ENCODE data around the gene PELI2. TPM values are rescaled to one million over a fixed set of nuclear protein-coding genes. Genes with fewer than 3 reads are reported as not detected.

Gene PELI2
- total and polyA plus RNA-seq, 2 experiments from 2014 or later, result 4.3 to 16.1 TPM

DNA sequence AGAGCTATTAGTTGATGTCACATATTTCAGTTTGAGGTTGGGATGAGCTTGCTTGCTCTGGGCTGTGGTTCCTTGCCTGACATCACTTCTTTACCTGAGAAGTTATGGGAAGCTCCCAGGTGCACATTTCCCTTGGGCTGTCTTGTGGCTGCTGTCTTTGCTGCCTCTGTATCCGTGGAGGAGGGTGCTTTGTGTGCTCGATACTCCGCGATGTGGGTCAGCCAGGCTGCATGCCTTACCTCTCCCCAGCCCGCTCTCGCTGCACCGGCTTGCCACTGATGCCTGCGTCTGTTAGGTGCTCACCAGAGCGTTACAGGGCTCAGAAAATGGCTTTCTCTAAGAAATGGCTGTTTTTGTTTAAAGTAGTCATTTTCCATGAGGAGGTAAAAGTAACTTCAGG is 19.6 kb downstream of the PELI2 start:
- H3K4me1 ChIP-seq (ENCODE audit: insufficient read depth), result no peaks in the 10 kb centered on the region
- peaks cover 3% of the 10 kb centered on the region for H3K27me3 ChIP-seq
- peaks cover 76% of the 10 kb centered on the region for H3K79me2 ChIP-seq
- 80% methylated on average over 9 of the region's 9 CpGs for WGBS (ENCODE audit: low lambda C conversion rate, missing lambda C conversion rate)
- H3K4me2 ChIP-seq, result no peak overlapping the region
- H3K4me3 ChIP-seq, result no peak overlapping the region
- no peaks in the 10 kb centered on the region for H3K9me2 ChIP-seq (replicated peaks; ENCODE audit: insufficient read depth)
- TF ChIP-seq, protein P1, sequence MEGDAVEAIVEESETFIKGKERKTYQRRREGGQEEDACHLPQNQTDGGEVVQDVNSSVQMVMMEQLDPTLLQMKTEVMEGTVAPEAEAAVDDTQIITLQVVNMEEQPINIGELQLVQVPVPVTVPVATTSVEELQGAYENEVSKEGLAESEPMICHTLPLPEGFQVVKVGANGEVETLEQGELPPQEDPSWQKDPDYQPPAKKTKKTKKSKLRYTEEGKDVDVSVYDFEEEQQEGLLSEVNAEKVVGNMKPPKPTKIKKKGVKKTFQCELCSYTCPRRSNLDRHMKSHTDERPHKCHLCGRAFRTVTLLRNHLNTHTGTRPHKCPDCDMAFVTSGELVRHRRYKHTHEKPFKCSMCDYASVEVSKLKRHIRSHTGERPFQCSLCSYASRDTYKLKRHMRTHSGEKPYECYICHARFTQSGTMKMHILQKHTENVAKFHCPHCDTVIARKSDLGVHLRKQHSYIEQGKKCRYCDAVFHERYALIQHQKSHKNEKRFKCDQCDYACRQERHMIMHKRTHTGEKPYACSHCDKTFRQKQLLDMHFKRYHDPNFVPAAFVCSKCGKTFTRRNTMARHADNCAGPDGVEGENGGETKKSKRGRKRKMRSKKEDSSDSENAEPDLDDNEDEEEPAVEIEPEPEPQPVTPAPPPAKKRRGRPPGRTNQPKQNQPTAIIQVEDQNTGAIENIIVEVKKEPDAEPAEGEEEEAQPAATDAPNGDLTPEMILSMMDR (IDR thresholded peaks at IDR 0.05; ENCODE audit: poor library complexity), result no peak
- TF ChIP-seq EZH2phosphoT487 (IDR thresholded peaks at IDR 0.05; ENCODE audit: low read depth, severe bottlenecking, unreplicated experiment) (no peak), EZH2 (IDR thresholded peaks at IDR 0.05; ENCODE audit: borderline replicate concordance) (no peak)
- H3K36me3 ChIP-seq (replicated peaks; ENCODE audit: insufficient read depth, low read depth), result no peaks in the 10 kb centered on the region
- no peaks in the 10 kb centered on the region for H3K9me3 ChIP-seq (ENCODE audit: low read depth)
- no peak overlapping the region for H3K27ac ChIP-seq
- no peak for DNase-seq (ENCODE audit: low spot score)
- no peak overlapping the region for H2AFZ ChIP-seq
- peaks cover 18% of the 10 kb centered on the region for H4K20me1 ChIP-seq (ENCODE audit: insufficient read depth, poor library complexity, severe bottlenecking)

DNA sequence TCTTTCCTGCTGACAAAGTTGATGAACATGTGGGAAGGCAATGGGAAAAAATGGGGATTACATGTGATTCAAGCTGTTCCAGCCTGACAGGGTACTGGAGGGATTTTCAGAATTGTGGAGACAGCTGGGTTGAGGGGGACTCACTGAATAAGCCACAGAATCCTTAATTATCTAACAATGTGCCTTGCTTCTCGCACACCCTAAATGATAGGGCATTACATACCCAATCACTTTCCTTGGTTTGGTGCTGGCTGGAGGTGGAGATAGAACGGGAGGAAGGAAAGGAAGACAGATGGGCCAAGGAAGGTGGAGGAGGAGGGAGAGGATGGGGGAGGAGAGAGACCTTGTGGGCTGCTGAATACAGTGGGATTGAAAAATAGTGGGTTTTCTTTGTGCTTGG is 20.7 kb downstream of the PELI2 start:
- Histone ChIP-seq H3K79me2 (peaks cover 77% of the 10 kb centered on the region), H3K9me2 (replicated peaks; ENCODE audit: insufficient read depth) (no peaks in the 10 kb centered on the region), H3K9me3 (ENCODE audit: low read depth) (no peaks in the 10 kb centered on the region), H3K4me1 (ENCODE audit: insufficient read depth) (no peaks in the 10 kb centered on the region), H4K20me1 (ENCODE audit: insufficient read depth, poor library complexity, severe bottlenecking) (peaks cover 18% of the 10 kb centered on the region), H3K27ac (no peak overlapping the region), H3K27me3 (peaks cover 3% of the 10 kb centered on the region), H3K36me3 (replicated peaks; ENCODE audit: insufficient read depth, low read depth) (no peaks in the 10 kb centered on the region), H3K4me2 (no peak overlapping the region), H3K4me3 (no peak overlapping the region), H2AFZ (no peak overlapping the region)
- no peak for DNase-seq (ENCODE audit: low spot score)
- TF ChIP-seq EZH2phosphoT487 (IDR thresholded peaks at IDR 0.05; ENCODE audit: low read depth, severe bottlenecking, unreplicated experiment) (no peak), EZH2 (IDR thresholded peaks at IDR 0.05; ENCODE audit: borderline replicate concordance) (no peak)
- TF ChIP-seq, protein P1 (IDR thresholded peaks at IDR 0.05; ENCODE audit: poor library complexity), result no peak
- WGBS (ENCODE audit: low lambda C conversion rate, missing lambda C conversion rate), result 78% methylated on average over 2 of the region's 2 CpGs

DNA sequence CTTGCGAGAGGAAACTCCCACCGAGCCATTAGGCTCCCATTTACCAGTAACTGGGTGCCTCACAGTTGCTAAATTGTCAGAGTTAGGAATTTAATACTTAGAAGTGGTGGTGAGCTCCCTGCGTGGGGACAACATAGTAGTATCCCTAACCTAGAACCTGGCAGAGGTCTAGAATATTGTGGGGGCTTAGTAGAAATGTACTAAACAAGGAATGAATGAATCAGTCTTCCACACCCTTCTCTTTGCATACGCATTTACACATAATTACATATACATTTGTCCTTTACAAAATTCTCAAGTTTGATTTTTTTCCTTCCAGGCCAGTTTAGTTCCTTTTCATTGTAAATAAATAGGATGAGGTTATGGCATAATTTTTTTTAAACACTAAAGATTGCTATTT is 24.1 kb downstream of the PELI2 start:
- Histone ChIP-seq H3K9me3 (ENCODE audit: low read depth) (no peaks in the 10 kb centered on the region), H3K27me3 (no peaks in the 10 kb centered on the region), H3K4me2 (no peak overlapping the region), H4K20me1 (ENCODE audit: insufficient read depth, poor library complexity, severe bottlenecking) (peaks cover 6% of the 10 kb centered on the region), H3K27ac (no peak overlapping the region), H3K4me3 (no peak overlapping the region), H3K79me2 (peaks cover 58% of the 10 kb centered on the region), H2AFZ (no peak overlapping the region), H3K36me3 (replicated peaks; ENCODE audit: insufficient read depth, low read depth) (no peaks in the 10 kb centered on the region), H3K4me1 (ENCODE audit: insufficient read depth) (peaks cover 3% of the 10 kb centered on the region), H3K9me2 (replicated peaks; ENCODE audit: insufficient read depth) (no peaks in the 10 kb centered on the region)
- 95% methylated on average over 4 of the region's 4 CpGs for WGBS (ENCODE audit: low lambda C conversion rate, missing lambda C conversion rate)
- no peak for DNase-seq (ENCODE audit: low spot score)
- TF ChIP-seq, protein P1 (IDR thresholded peaks at IDR 0.05; ENCODE audit: poor library complexity), result no peak
- TF ChIP-seq EZH2phosphoT487 (IDR thresholded peaks at IDR 0.05; ENCODE audit: low read depth, severe bottlenecking, unreplicated experiment) (no peak), EZH2 (IDR thresholded peaks at IDR 0.05; ENCODE audit: borderline replicate concordance) (no peak)

DNA sequence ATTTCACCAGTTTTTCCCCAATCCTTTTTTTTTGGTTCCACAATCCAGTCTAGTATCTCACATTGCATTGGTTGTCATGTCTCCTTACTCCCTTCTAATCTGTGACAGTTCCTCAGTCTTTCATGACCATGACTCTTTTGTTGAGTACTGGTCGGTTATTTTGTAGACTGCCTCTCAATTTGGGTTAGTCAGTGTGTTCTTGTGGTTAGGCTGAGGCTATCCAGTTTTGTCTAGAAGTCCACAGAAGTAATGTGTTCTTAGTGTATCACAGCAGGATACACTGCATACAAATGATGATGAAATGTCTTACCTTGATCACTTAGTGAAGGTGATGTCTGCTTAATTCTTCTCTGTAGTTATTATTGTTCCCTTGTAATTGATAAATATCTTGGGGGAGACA is 24.8 kb downstream of the PELI2 start:
- H3K4me3 ChIP-seq, result no peak overlapping the region
- H3K9me2 ChIP-seq (replicated peaks; ENCODE audit: insufficient read depth), result no peaks in the 10 kb centered on the region
- H3K9me3 ChIP-seq (ENCODE audit: low read depth), result no peaks in the 10 kb centered on the region
- H2AFZ ChIP-seq, result no peak overlapping the region
- no peak overlapping the region for H3K4me2 ChIP-seq
- H3K27ac ChIP-seq, result no peak overlapping the region
- H4K20me1 ChIP-seq (ENCODE audit: insufficient read depth, poor library complexity, severe bottlenecking), result peaks cover 1% of the 10 kb centered on the region
- H3K4me1 ChIP-seq (ENCODE audit: insufficient read depth), result peaks cover 10% of the 10 kb centered on the region
- no peaks in the 10 kb centered on the region for H3K27me3 ChIP-seq
- TF ChIP-seq EZH2 (IDR thresholded peaks at IDR 0.05; ENCODE audit: borderline replicate concordance) (no peak), EZH2phosphoT487 (IDR thresholded peaks at IDR 0.05; ENCODE audit: low read depth, severe bottlenecking, unreplicated experiment) (no peak)
- TF ChIP-seq, protein P1 (IDR thresholded peaks at IDR 0.05; ENCODE audit: poor library complexity), result no peak
- no peak for DNase-seq (ENCODE audit: low spot score)
- no peaks in the 10 kb centered on the region for H3K36me3 ChIP-seq (replicated peaks; ENCODE audit: insufficient read depth, low read depth)
- peaks cover 51% of the 10 kb centered on the region for H3K79me2 ChIP-seq
- WGBS (ENCODE audit: low lambda C conversion rate, missing lambda C conversion rate), result 92% methylated on average over 1 of the region's 1 CpG

Measured in hepatocyte (in vitro differentiated cells).